A549 (cell line): ENCODE measurements around the gene SSBP2. TPM values are rescaled to one million over a fixed set of nuclear protein-coding genes. Genes with fewer than 3 reads are reported as not detected.

ENCODE experiments used
- ATAC-seq, 2 experiments: fragments of 200-7000 bp in 1 of 2; fragments of >200 bp in 1 of 2; cut with Nextera tagmentation in 1 of 2; cut with Tn5 transposase in 1 of 2; 3 replicates each; pipeline versions ENCODE4 v1.8.0 to v1.9.1; 2018 to 2020; ENCODE audit warnings: mild to moderate bottlenecking in 1 of 2, moderate library complexity in 1 of 2
- CTCF ChIA-PET: fragments of 300-600 bp; sonication (Branson Sonifier 250); formaldehyde crosslinking; extraction: SDS; loops from one replicate; lab custom pipeline; 2021; ENCODE audit warnings: antibody characterized with exemption, inconsistent platforms; lab: Yijun Ruan, JAX
- POLR2A ChIA-PET: fragments of 350-600 bp; formaldehyde crosslinking; extraction: SDS; loops from one replicate; lab custom pipeline; 2021; ENCODE audit warnings: antibody characterized with exemption, inconsistent platforms; lab: Yijun Ruan, JAX
- DNase-seq, 2 experiments: peaks; one replicate each; pipeline versions ENCODE4 v3.0.0 to v3.0.0-alpha.2; 2011 to 2016; ENCODE audit warnings: low read depth in 1 of 2, low spot score in 1 of 2
- FAIRE-seq: peaks from 2 replicates; lab custom pipeline; 2011; peaks lifted over from hg19 to GRCh38; lab: Jason Lieb, UNC
- H3K27ac ChIP-seq, 2 experiments: fragments of >200 bp; sonication (Bioruptor Twin); formaldehyde crosslinking; 3 replicates each; pipeline ENCODE4 v1.5.1; 2016 to 2017
- H3K4me1 ChIP-seq: fragments of >200 bp; sonication (Bioruptor Twin); formaldehyde crosslinking; 3 replicates; pipeline ENCODE4 v1.6.1; 2016
- H3K4me2 ChIP-seq: fragments of >200 bp; sonication (Bioruptor Twin); formaldehyde crosslinking; 3 replicates; pipeline ENCODE4 v1.6.1; 2016
- H3K4me3 ChIP-seq: fragments of >200 bp; sonication (Bioruptor Twin); formaldehyde crosslinking; 3 replicates; pipeline ENCODE4 v1.5.1; 2016
- H3K9me3 ChIP-seq: fragments of >200 bp; sonication (Bioruptor Twin); formaldehyde crosslinking; 3 replicates; pipeline ENCODE4 v1.6.1; 2016
- BHLHE40 ChIP-seq: IDR thresholded peaks from 2 replicates; pipeline ENCODE4 v1.6.1; 2012; ENCODE audit warnings: low read depth, low read length, inconsistent platforms
- CEBPB ChIP-seq, 2 experiments: fragments of >200 bp in 1 of 2; sonication (Bioruptor Twin) in 1 of 2; formaldehyde crosslinking in 1 of 2; IDR thresholded peaks; 2 replicates each; pipeline ENCODE4 v1.6.1; 2012 to 2016
- CHD2 ChIP-seq: fragments of 150-350 bp; IDR thresholded peaks from 2 replicates; pipeline ENCODE4 v1.6.1; 2014; ENCODE audit warnings: low read length; ENCODE audit not compliant: partially characterized antibody
- CHD4 ChIP-seq: fragments of 200-600 bp; sonication (generic); IDR thresholded peaks from 2 replicates; pipeline ENCODE4 v1.6.1; 2016; ENCODE audit warnings: antibody characterized with exemption, mild to moderate bottlenecking, borderline replicate concordance
- EHF ChIP-seq: fragments of 250-450 bp; sonication (Bioruptor Pico); IDR thresholded peaks from 2 replicates; pipeline ENCODE4 v1.5.0; 2020; ENCODE audit warnings: mild to moderate bottlenecking
- EP300 ChIP-seq, 2 experiments: fragments of >200 bp; sonication (Bioruptor Twin); formaldehyde crosslinking; IDR thresholded peaks; 2 replicates in 1 of 2; 3 replicates in 1 of 2; pipeline ENCODE4 v1.6.1; 2016 to 2017
- FOSB ChIP-seq: fragments of 250-450 bp; sonication (Bioruptor Pico); IDR thresholded peaks from 2 replicates; pipeline ENCODE4 v1.5.0; 2020; ENCODE audit warnings: mild to moderate bottlenecking, moderate library complexity
- FOSL2 ChIP-seq, 2 experiments: fragments of 450-650 bp in 1 of 2; fragments of >200 bp in 1 of 2; sonication (Bioruptor Twin) in 1 of 2; formaldehyde crosslinking; IDR thresholded peaks; 2 replicates each; pipeline versions ENCODE4 v1.5.0 to v1.6.1; 2016 to 2020; ENCODE audit warnings: mild to moderate bottlenecking in 1 of 2, moderate library complexity in 1 of 2
- FOXS1 ChIP-seq: fragments of 250-450 bp; sonication (Bioruptor Pico); IDR thresholded peaks from 2 replicates; pipeline ENCODE4 v1.5.0; 2020; ENCODE audit warnings: mild to moderate bottlenecking, moderate library complexity
- GATA3 ChIP-seq: IDR thresholded peaks from 2 replicates; pipeline ENCODE4 v1.6.1; 2012; ENCODE audit warnings: borderline replicate concordance
- HEYL ChIP-seq: fragments of 250-450 bp; sonication (Bioruptor Pico); IDR thresholded peaks from 2 replicates; pipeline ENCODE4 v1.8.0; 2021; ENCODE audit warnings: mild to moderate bottlenecking, moderate library complexity
- HOXA7 ChIP-seq: fragments of 250-450 bp; sonication (Bioruptor Pico); IDR thresholded peaks from 2 replicates; pipeline ENCODE4 v1.5.0; 2020; ENCODE audit warnings: mild to moderate bottlenecking, moderate library complexity
- HOXB5 ChIP-seq: fragments of 250-450 bp; sonication (Bioruptor Pico); IDR thresholded peaks from 2 replicates; pipeline ENCODE4 v1.5.0; 2020; ENCODE audit warnings: mild to moderate bottlenecking, moderate library complexity
- KDM5A ChIP-seq: fragments of 200-600 bp; sonication (generic); IDR thresholded peaks from 2 replicates; pipeline ENCODE4 v1.6.1; 2016; ENCODE audit warnings: antibody characterized with exemption, mild to moderate bottlenecking
- MAFK ChIP-seq: fragments of 450-650 bp; IDR thresholded peaks from 2 replicates; pipeline ENCODE4 v1.6.1; 2014; ENCODE audit not compliant: partially characterized antibody
- MYC ChIP-seq: IDR thresholded peaks from 2 replicates; pipeline ENCODE4 v1.6.1; 2012; ENCODE audit warnings: mild to moderate bottlenecking, inconsistent platforms, low read length, improper control_type of control experiment, borderline replicate concordance
- NFE2L2 ChIP-seq: fragments of 150-350 bp; conservative IDR thresholded peaks from 2 replicates; pipeline ENCODE4 v1.6.1; 2014; ENCODE audit warnings: low read length
- NPAS2 ChIP-seq: fragments of 250-450 bp; sonication (Bioruptor Pico); IDR thresholded peaks from 2 replicates; pipeline ENCODE4 v1.8.0; 2022; ENCODE audit warnings: mild to moderate bottlenecking, moderate library complexity, borderline replicate concordance
- NR3C1 ChIP-seq: fragments of >200 bp; sonication (Bioruptor Twin); formaldehyde crosslinking; IDR thresholded peaks from 3 replicates; pipeline ENCODE4 v1.6.1; 2017
- PHF8 ChIP-seq: fragments of 200-600 bp; sonication (generic); IDR thresholded peaks from 2 replicates; pipeline ENCODE4 v1.6.1; 2016; ENCODE audit warnings: low read depth, mild to moderate bottlenecking, antibody characterized with exemption, moderate library complexity, borderline replicate concordance
- RCOR1 ChIP-seq: fragments of 150-350 bp; IDR thresholded peaks from 2 replicates; pipeline ENCODE4 v1.6.1; 2014; ENCODE audit warnings: antibody characterized with exemption, low read length, low read depth
- RFX5 ChIP-seq: fragments of 450-650 bp; IDR thresholded peaks from 2 replicates; pipeline ENCODE4 v1.7.1; 2014; ENCODE audit warnings: antibody characterized with exemption, mild to moderate bottlenecking, moderate library complexity
- SREBF2 ChIP-seq: fragments of 450-650 bp; IDR thresholded peaks from 2 replicates; pipeline ENCODE4 v1.6.1; 2014; ENCODE audit warnings: mild to moderate bottlenecking, moderate library complexity
- ZC3H11A ChIP-seq: fragments of 450-650 bp; IDR thresholded peaks from 2 replicates; pipeline ENCODE4 v1.6.1; 2014; ENCODE audit warnings: antibody characterized with exemption, mild to moderate bottlenecking
- ZFP36 ChIP-seq: fragments of 450-650 bp; IDR thresholded peaks from 2 replicates; pipeline ENCODE4 v1.6.1; 2014; ENCODE audit warnings: borderline replicate concordance; ENCODE audit not compliant: partially characterized antibody
- ZNF302 ChIP-seq: fragments of 250-450 bp; sonication (Bioruptor Pico); IDR thresholded peaks from 2 replicates; pipeline ENCODE4 v1.9.0; 2021; ENCODE audit warnings: inconsistent platforms, mild to moderate bottlenecking, moderate library complexity
- WGBS: methylation state at CpG from one replicate; pipeline ENCODE4 v1.1.6; 2017; ENCODE audit errors: missing lambda C conversion rate; 5-methylcytosine and 5-hydroxymethylcytosine counted together
- polyA plus RNA-seq, 4 experiments: library from polyadenylated mRNA; depleted of rRNA in 3 of 4; stranded (reverse); fragments of >200 nt; fragmentation: RNase III in 1 of 4; extraction: RNeasy Plus Mini Kit Qiagen cat#74134 plus additional on column Dnase treatment in 1 of 4; gene quantifications; 2 replicates in 3 of 4; 3 replicates in 1 of 4; pipeline ENCODE4 v1.2.3, GENCODE V29; 2011 to 2017
- TF ChIP-seq, protein P1 (sequence below): IDR thresholded peaks from 2 replicates; pipeline ENCODE4 v1.6.1; 2012
- TF ChIP-seq, protein P2 (sequence below): IDR thresholded peaks from 2 replicates; pipeline ENCODE4 v1.6.1; 2012; ENCODE audit warnings: low read depth, borderline replicate concordance
- TF ChIP-seq, protein P3 (sequence below): fragments of 150-350 bp; IDR thresholded peaks from 2 replicates; pipeline ENCODE4 v1.6.1; 2014; ENCODE audit warnings: low read depth, mild to moderate bottlenecking, low read length
- TF ChIP-seq, protein P4 (sequence below): fragments of 450-650 bp; IDR thresholded peaks from 2 replicates; pipeline ENCODE4 v1.6.1; 2014; ENCODE audit warnings: antibody characterized with exemption
- TF ChIP-seq, protein P5 (sequence below): fragments of >200 bp; sonication (Bioruptor Twin); formaldehyde crosslinking; IDR thresholded peaks from 3 replicates; pipeline ENCODE4 v1.5.1; 2016
- TF ChIP-seq, protein P6 (sequence below): fragments of >200 bp; sonication (Bioruptor Twin); formaldehyde crosslinking; IDR thresholded peaks from 3 replicates; pipeline ENCODE4 v1.6.1; 2016

The SSBP2 gene
- polyA plus RNA-seq, 2 of the 4 experiments (the other 2 are of a cell fraction), result 4.5 to 14.2 TPM

DNA sequence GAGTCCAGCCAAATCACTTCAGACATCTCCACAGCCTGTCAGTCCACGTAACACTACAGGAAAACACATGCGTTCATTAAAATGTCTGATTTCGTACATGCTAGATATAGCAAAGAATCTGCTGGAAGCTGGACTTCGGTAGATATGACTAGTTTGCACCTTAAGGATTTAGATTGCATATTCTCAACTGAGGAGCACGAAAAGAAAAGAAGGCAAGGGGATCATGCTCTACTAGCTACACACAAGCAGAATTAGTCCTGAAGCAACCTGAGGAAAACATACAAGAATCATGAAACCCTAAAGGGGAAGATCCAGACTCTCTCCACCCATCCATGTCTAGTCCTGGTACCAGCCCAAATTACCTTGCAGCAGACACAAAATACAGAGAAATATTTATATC is 36.1 kb upstream of the SSBP2 start:
- DNase-seq (no peak), FAIRE-seq (no peak), ATAC-seq (no peak)
- H3K27ac ChIP-seq, result no peak overlapping the region
- WGBS, result 92% methylated on average over 5 of the region's 5 CpGs
- no peak for TF ChIP-seq KDM5A
- TF ChIP-seq, protein P1, sequence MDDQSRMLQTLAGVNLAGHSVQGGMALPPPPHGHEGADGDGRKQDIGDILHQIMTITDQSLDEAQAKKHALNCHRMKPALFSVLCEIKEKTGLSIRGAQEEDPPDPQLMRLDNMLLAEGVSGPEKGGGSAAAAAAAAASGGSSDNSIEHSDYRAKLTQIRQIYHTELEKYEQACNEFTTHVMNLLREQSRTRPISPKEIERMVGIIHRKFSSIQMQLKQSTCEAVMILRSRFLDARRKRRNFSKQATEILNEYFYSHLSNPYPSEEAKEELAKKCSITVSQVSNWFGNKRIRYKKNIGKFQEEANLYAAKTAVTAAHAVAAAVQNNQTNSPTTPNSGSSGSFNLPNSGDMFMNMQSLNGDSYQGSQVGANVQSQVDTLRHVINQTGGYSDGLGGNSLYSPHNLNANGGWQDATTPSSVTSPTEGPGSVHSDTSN, result no peak
- TF ChIP-seq FOXS1, result no peak
- TF ChIP-seq HEYL (CRISPR knock-in tag), result no peak
- TF ChIP-seq NFE2L2, result no peak
- no peak for TF ChIP-seq HOXB5 (CRISPR knock-in tag)
- TF ChIP-seq CHD4, result no peak
- no peak for TF ChIP-seq GATA3
- TF ChIP-seq, protein P2, sequence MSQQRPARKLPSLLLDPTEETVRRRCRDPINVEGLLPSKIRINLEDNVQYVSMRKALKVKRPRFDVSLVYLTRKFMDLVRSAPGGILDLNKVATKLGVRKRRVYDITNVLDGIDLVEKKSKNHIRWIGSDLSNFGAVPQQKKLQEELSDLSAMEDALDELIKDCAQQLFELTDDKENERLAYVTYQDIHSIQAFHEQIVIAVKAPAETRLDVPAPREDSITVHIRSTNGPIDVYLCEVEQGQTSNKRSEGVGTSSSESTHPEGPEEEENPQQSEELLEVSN, result no peak
- no peak for TF ChIP-seq CHD2
- TF ChIP-seq MYC, result no peak
- TF ChIP-seq, protein P3, sequence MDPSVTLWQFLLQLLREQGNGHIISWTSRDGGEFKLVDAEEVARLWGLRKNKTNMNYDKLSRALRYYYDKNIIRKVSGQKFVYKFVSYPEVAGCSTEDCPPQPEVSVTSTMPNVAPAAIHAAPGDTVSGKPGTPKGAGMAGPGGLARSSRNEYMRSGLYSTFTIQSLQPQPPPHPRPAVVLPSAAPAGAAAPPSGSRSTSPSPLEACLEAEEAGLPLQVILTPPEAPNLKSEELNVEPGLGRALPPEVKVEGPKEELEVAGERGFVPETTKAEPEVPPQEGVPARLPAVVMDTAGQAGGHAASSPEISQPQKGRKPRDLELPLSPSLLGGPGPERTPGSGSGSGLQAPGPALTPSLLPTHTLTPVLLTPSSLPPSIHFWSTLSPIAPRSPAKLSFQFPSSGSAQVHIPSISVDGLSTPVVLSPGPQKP, result no peak
- TF ChIP-seq ZFP36, result no peak
- no peak for TF ChIP-seq NPAS2 (CRISPR knock-in tag)
- no peak for TF ChIP-seq RCOR1
- TF ChIP-seq FOSL2 (IDR thresholded peaks at IDR 0.05), result no peak
- TF ChIP-seq FOSL2 (CRISPR knock-in tag; IDR thresholded peaks at IDR 0.05), result no peak
- TF ChIP-seq FOSB (CRISPR knock-in tag), result no peak
- TF ChIP-seq PHF8, result no peak
- TF ChIP-seq EP300 (IDR thresholded peaks at IDR 0.05), result no peak
- no peak for TF ChIP-seq ZNF302 (CRISPR knock-in tag)
- ChIA-PET CTCF (interaction anchor here (1.4 to 1.5 kb wide), 2 partner anchors 9 to 25 kb away, joined by 3 read pairs; no protein-coding TSS in a partner anchor), POLR2A (interaction anchor here (0.7 kb wide), 1 partner anchor 36 kb away, joined by 3 read pairs; the partner anchor contains the start of gene SSBP2)
- H3K4me3 ChIP-seq, result no peak overlapping the region
- peaks cover 16% of the 10 kb centered on the region; the same call in 2 of the 3 replicates for H3K4me1 ChIP-seq
- no peaks in the 10 kb centered on the region for H3K9me3 ChIP-seq
- no peak overlapping the region for H3K4me2 ChIP-seq

DNA sequence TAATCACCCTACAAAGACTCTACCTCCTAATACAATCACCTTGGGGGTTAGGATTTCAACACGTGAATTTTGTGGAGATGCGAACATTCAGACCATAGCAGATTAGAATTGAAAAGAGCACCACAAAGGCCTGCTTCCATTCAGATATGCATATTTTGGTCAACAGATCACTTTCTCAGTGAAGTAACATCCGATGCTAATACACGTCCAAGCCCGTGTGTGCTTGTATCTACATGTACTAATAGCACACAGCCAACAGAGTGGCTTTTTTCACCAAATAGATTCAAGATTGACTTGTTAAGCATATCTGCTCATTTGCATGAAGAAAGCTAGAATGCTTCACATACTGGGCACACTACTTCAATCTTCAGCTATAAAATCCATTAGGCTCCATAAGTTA is 35.6 kb upstream of the SSBP2 start:
- ChIA-PET POLR2A (interaction anchor here (0.7 kb wide), 1 partner anchor 35 kb away, joined by 3 read pairs; the partner anchor contains the start of gene SSBP2), CTCF (interaction anchor here (0.9 to 1.5 kb wide), 4 partner anchors 10 to 52 kb away, joined by 3 to 5 read pairs (median 3); no protein-coding TSS in a partner anchor)
- DNase-seq, result no peak
- Histone ChIP-seq H3K27ac (no peak overlapping the region), H3K9me3 (no peaks in the 10 kb centered on the region), H3K4me2 (no peak overlapping the region), H3K4me1 (peaks cover 16% of the 10 kb centered on the region; the same call in 2 of the 3 replicates), H3K4me3 (no peak overlapping the region)
- no peak for ATAC-seq
- no peak for FAIRE-seq
- WGBS, result 97% methylated on average over 5 of the region's 5 CpGs
- TF ChIP-seq, protein P4, sequence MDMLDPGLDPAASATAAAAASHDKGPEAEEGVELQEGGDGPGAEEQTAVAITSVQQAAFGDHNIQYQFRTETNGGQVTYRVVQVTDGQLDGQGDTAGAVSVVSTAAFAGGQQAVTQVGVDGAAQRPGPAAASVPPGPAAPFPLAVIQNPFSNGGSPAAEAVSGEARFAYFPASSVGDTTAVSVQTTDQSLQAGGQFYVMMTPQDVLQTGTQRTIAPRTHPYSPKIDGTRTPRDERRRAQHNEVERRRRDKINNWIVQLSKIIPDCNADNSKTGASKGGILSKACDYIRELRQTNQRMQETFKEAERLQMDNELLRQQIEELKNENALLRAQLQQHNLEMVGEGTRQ, result no peak
- TF ChIP-seq CEBPB (IDR thresholded peaks at IDR 0.05) (no peak), BHLHE40 (no peak), ZC3H11A (no peak), SREBF2 (no peak), RCOR1 (no peak), CHD4 (no peak), HOXA7 (CRISPR knock-in tag) (no peak), RFX5 (no peak), EHF (CRISPR knock-in tag) (no peak), FOSL2 (IDR thresholded peaks at IDR 0.05) (no peak), FOSL2 (CRISPR knock-in tag; IDR thresholded peaks at IDR 0.05) (no peak), NR3C1 (no peak), MAFK (no peak), EP300 (IDR thresholded peaks at IDR 0.05) (no peak)
- TF ChIP-seq, protein P5, sequence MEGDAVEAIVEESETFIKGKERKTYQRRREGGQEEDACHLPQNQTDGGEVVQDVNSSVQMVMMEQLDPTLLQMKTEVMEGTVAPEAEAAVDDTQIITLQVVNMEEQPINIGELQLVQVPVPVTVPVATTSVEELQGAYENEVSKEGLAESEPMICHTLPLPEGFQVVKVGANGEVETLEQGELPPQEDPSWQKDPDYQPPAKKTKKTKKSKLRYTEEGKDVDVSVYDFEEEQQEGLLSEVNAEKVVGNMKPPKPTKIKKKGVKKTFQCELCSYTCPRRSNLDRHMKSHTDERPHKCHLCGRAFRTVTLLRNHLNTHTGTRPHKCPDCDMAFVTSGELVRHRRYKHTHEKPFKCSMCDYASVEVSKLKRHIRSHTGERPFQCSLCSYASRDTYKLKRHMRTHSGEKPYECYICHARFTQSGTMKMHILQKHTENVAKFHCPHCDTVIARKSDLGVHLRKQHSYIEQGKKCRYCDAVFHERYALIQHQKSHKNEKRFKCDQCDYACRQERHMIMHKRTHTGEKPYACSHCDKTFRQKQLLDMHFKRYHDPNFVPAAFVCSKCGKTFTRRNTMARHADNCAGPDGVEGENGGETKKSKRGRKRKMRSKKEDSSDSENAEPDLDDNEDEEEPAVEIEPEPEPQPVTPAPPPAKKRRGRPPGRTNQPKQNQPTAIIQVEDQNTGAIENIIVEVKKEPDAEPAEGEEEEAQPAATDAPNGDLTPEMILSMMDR, result no peak
- TF ChIP-seq, protein P6, sequence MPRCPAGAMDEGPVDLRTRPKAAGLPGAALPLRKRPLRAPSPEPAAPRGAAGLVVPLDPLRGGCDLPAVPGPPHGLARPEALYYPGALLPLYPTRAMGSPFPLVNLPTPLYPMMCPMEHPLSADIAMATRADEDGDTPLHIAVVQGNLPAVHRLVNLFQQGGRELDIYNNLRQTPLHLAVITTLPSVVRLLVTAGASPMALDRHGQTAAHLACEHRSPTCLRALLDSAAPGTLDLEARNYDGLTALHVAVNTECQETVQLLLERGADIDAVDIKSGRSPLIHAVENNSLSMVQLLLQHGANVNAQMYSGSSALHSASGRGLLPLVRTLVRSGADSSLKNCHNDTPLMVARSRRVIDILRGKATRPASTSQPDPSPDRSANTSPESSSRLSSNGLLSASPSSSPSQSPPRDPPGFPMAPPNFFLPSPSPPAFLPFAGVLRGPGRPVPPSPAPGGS, result no peak
